HG03097 (cell line): ENCODE measurements around the gene SERPINA6.
"Not testable (repeated sequence)": the region's sequence is repeated elsewhere in the genome, so short reads cannot be mapped to it uniquely, and the experiment has no call there.

Experiments used
- ATAC-seq: cut with Tn5 transposase; IDR thresholded peaks from one replicate; pipeline ENCODE4 v1.9.1; 2021; ENCODE audit not compliant: unreplicated experiment, low FRiP score

SERPINA6 gene, protein sequence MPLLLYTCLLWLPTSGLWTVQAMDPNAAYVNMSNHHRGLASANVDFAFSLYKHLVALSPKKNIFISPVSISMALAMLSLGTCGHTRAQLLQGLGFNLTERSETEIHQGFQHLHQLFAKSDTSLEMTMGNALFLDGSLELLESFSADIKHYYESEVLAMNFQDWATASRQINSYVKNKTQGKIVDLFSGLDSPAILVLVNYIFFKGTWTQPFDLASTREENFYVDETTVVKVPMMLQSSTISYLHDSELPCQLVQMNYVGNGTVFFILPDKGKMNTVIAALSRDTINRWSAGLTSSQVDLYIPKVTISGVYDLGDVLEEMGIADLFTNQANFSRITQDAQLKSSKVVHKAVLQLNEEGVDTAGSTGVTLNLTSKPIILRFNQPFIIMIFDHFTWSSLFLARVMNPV

DNA sequence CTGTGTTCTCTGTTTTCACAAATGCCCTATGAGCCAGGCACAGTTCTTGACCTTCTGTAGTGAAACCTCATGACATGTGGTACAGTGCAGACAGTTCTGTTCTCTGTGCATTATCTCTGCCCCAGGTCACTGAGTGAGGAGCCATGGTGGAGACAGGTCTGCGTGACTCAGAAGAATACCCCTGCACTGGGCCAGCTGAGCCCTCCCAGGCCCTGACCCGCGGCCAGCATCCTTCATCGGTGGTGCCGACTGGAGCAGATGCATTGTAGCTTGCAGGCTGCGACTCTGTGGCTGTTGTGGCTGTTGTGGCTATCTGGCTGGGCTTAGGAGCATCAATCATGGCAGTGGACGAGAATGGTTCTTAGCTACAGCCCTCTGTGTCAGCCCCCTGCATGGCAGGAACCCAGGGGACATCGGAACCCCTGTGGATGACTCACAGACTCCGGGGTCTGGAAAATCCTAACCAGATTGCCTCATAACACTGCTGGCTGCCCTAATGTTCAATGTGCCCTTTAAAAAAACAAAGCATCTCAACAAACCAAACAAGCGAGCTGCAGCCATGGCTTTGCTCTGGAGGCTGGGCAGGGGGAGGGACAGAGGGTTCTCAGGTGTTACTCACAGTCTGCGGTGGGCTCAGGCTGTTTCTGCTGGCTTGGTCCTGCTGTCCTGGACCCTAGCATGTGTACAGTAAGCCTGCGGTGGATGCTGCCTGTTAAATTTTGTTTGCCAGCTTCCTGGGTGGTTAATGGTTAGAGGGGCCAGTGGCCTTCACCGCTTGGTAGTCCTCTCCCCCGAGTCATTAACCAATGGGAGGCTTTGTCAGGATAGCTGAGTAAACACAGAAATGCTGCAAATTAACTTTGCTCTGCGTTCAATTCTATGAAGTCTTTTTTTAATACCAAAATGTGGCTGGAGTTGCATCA is at the start of gene SERPINA6:
Gene SERPINA6 (minus strand): TSS at position 689 of the 923 bp plus-strand sequence. CDS start 8,688 bp downstream, outside the sequence.
- no peak for ATAC-seq

DNA sequence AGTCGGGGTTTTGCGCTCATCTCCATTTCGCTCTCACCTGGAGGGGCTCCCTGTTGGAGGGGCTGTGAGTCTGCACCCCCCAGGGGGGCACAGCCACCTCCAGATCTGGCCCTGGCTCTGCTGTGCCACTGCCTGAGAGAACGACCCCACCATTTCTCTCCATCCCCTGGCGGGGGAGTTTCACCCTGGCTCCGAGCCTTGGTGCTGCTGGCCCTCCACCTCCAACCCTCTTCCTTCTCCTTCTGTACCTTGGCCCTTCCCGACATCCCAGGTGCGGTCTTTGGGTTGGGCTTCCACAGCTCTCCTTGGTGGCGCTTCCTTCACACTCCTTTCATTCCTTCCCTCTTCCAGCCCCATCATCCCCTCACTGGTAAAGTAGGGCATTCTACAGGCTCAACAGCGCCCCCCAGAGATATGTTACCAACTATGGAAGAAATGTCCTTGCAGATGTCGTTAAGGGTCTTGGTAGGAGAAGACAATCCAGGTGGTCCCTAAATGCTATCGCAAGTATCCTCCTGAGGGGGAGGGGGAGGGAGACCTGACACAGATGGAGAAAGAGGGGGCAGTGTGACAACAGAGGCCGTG is 49.0 kb upstream of the SERPINA6 start:
- ATAC-seq, result no peak

GRCh38 chr14:94370524-94370910 is 47.4 kb upstream of the SERPINA6 start:
- no peak for ATAC-seq

- not testable (repeated sequence) for ATAC-seq
Observed at GRCh38 chr14:94369766-94370523, 46.8 kb upstream of the SERPINA6 start.

GRCh38 chr14:94368956-94369355 is 45.8 kb upstream of the SERPINA6 start:
- ATAC-seq, result no peak

DNA sequence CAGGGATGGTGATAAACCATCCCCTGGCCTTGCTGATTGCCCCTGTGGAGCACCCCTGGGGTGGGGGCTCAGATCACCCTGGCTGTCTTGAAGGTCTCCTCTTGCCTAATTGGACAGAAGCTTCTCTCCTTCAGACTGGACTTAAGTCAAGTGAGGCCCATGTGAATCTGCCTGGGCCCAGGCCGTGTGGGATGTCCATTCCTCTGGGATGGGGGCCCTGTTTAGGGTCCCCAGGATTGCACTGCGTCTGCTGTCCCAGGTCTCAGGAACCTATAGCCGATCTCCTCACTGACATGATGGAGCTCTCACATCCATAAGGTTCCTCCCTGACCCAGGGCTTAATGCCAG is 45.1 kb upstream of the SERPINA6 start:
- ATAC-seq, result no peak

- no peak for ATAC-seq
Observed at GRCh38 chr14:94367347-94368242, 44.5 kb upstream of the SERPINA6 start.

DNA sequence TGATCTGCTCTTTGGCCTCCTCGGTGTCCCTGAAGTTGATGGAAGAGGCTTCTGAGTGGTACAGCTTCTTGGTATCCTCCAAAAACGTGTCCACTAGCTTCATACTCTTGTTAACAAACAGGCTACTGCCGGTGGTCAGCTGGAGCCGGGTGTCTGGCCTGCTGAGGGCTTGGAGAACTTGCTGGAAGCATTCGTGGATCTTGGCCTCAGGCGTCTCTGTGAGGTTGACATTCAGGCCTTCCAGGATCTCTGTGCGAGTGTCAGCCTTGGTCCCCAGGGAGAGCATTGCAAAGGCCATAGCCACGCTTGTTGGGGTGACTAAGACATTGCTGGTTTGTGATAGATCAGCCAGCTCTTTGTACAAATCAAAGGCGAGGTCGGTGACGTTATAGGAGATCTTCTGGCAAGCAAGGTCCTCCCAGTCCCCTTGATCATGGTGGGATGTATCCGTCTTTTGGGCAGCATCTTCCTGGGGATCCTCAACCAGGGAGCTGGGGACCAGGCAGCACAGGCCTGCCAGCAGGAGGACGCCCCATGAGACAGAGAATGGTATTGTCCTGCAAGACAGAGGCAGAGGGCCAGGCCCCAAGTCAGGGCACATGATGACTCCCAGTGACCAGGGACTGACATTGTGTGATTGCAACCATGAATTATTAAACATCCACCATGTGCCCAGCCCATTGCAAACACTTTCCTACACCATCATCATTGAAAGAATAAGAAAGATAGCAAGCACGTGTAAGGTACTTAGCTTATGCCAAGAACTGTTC is 43.2 kb upstream of the SERPINA6 start, which contains the start of gene SERPINA2:
Gene SERPINA2 (minus strand): TSS at position 553 of the 770 bp plus-strand sequence.
- ATAC-seq, result no peak

- no peak for ATAC-seq
Observed at GRCh38 chr14:94365624-94366023, 42.5 kb upstream of the SERPINA6 start.

DNA sequence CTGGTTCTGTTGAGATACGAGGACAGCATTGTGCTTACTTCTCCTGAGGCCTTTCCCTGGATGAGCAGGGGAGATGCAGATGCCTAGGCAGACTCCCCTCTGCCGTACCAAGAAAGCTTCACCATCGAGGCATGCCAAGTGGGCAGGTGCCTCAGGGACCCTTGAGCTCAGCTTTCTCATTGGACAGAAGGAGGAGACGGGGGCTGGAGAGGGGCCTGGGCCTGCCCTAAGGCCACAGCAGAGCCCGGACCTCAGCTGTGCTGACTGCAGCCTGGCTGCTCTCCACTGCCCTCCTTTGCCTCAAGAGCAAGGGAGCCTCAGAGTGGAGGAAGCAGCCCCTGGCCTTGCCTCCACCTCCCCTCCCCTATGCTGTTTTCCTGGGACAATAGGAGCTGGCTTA is 41.8 kb upstream of the SERPINA6 start:
- no peak for ATAC-seq

GRCh38 chr14:94364037-94364436 is 40.9 kb upstream of the SERPINA6 start:
- no peak for ATAC-seq

DNA sequence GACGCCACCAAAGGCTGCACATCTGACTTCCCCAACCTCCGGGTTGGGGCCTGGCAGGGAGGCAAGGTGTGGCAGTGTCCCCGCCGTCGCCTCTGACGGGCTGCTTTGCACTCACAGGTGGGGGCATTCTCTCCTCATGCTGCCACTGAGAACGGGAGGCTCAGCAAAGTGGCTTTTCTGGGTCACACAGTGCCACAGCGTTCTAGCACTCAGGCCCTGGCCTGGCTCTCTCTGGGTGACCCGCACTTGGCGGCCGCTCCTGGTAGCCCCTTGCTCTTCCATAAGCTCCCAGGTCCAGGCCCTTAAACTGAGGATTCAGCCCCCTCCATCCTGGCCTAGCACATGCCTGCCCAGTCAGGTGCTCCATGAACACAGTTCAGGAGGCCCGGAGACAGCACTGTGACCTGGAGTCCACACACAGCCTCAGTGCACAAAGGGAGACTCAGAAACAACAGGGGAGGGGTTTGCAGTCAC is 40.1 kb upstream of the SERPINA6 start:
- ATAC-seq, result no peak

DNA sequence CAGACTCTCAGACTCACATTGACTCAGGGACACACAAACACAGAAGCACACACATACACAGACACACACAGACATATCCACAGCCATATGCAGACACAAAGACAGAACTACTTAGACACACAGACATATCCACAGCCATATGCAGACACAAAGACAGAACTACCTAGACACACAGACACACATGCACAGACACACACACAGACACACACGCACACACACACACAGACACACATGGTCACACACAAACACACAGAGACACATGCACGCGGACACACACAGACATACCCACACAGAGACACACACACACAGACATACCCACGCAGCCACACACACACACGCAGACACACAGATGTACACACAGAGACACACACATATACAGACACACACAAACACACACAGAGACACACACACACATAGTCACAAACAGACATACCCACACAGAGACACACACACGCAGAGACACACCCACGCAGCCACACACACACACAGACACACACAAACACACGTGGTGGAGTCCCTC is 39.5 kb upstream of the SERPINA6 start:
- ATAC-seq, result no peak

DNA sequence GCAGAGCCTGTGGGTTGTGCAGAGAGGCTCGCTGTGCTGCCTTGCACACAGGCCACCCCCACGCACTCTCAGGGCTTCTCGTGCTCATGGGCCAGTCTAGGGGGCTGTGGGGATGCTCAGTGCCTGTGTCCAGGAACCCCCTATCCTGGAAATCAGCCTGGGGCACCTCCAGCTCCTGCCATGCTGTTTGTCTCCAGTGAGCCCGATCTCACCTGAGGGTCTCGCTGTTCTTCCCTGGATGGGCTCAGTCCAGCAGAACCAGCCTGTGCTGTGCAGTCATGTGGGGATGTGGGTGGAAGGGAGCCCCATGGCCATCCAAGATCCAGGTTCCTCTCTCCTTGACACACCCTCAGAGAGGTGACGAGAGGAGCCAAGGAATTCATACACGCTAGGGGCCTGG is 38.5 kb upstream of the SERPINA6 start:
- no peak for ATAC-seq

DNA sequence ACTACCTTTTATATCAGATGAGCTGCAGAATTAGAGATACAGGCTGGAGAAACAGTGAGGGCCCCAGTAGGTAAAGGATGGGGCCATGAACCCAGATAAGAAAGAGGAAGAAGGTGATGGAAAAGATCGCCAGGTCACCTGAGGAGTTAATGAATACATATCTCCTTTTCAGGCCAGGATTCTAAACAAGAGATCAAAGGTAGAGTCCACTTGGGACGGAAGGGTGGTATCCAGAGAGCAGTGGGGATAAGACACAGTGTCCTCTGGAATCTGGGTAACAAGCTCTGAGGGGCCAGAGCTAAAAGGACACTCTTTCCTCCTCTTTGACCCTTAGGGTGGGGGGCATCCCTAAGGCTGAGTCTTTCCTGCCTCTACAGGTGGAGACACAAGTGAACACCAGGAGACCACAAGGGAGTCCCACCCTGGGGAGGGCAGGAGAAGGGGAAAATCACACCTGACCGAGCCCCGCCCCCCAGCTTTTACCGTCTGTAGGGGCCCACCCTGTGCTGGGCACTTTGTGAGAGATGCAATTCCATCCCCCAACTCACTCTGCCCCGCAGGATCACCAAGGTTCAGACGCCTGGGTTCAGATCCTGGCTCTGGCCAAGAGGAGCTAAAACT is 37.9 kb upstream of the SERPINA6 start:
- no peak for ATAC-seq

DNA sequence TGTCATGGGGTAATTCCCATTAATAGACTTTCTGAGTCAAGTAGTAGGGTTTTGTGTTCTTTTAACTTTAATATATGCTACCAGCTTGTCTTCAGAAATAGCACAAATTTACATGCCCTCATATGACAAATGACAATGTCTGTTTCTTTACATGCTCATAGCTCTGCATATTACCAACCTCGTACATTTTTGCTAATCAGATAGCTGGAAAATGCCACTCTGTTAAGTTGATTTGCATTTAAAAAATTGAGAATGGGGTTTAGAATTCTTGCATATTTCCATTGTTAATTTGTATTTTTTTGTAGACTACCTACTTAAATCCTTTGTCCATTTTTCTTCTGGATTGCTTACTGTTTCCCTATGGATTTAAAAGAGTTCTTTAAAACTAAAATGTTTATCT is 34.0 kb upstream of the SERPINA6 start:
- ATAC-seq, result no peak

DNA sequence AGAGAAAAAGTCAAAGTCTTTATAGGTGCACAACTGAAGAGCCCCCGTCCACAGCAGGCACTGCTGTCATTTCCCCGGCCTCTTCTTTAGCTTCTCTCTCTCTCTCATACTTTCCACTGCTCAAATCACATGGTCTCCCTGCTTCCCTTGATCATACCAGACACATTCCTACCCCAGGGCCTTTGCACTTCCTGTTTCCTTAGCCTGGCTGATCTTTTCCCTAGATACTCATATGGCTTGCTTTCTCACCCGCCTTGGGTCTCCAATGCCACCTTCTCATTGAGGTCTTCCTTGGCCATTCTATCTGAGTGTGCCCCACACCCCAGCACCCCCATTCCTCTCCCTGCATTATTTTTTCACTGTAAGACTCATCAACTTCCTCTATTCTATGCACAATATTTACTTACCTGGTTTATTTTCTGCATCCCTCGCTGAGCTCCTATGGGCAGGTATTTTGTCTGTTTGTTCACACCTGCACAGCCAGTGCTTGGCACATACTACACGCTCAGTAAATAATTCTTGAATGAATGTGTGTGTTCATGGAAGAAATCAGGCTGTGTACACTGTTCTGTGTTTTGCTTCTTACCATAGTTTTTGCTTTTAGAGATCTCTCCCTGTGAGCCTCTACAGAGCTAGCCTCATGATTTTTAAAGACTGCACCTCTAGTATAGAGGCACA is 33.4 kb upstream of the SERPINA6 start:
- ATAC-seq, result no peak
